Daoy (cell line): ENCODE data around the gene ZNF512B. TPM values are rescaled to one million over a fixed set of nuclear protein-coding genes. Genes with fewer than 3 reads are reported as not detected.
"Not testable (repeated sequence)": the region's sequence is repeated elsewhere in the genome, so short reads cannot be mapped to it uniquely, and the experiment has no call there.

Experiments used
- DNase-seq: peaks from one replicate; pipeline ENCODE4 v3.0.0-alpha.2; 2015; ENCODE audit warnings: low read depth
- total RNA-seq: library from RNA; depleted of rRNA; stranded (reverse); fragments of >200 nt; shearing (Covaris generic); gene quantifications from 2 replicates; pipeline ENCODE4 v1.2.3, GENCODE V29; 2014; rRNA removed

Gene ZNF512B
- total RNA-seq, 1 experiment from 2014 or later = 3.9 TPM

DNA sequence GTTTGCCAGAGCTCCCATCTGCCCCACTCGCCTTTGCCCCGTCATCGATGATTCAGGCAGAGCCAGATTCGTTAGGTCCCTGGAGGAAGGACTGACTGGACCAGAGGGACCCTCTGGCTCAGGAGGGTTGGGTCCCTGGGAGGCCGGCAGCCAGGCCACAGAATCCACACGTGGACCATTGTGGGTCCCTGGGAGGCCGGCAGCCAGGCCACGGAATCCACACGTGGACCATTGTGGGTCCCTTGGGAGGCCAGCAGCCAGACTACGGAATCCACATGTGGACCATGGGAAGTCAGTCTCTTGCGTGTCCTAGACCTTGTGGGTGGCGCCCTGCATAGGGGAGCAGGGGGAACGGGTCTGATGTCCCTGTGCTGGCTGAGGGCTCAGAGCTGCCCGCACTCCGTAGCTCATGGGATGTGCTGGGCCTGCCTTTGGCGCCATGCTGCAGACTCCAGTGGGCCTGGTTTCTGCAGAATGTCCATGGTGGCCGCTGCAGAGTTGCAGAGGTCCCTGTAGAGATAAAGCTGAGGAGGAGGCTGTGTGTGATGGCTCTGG, 37.0 kb downstream of the ZNF512B start:
- DNase-seq = no peak

DNA sequence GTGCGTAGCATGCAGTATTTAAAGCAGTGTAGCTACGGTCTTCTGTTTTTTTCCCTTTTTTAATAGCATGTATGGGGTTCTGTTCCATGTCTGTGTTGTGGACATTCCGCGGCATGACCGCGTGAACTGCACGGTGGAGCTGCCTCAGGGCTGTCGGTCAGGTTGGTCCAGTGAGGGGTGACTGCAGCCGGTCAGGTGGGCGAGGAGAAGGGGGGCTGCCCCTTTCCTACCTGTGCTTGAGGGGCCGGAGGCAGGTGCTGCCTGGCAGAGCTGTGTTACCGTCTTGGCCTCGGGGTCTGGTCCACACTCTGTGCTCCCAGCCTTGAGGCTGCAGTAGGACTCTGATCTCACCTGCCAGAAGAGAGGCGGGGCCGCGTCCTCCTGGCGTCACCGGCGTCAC, 38.0 kb downstream of the ZNF512B start:
- DNase-seq = no peak

DNA sequence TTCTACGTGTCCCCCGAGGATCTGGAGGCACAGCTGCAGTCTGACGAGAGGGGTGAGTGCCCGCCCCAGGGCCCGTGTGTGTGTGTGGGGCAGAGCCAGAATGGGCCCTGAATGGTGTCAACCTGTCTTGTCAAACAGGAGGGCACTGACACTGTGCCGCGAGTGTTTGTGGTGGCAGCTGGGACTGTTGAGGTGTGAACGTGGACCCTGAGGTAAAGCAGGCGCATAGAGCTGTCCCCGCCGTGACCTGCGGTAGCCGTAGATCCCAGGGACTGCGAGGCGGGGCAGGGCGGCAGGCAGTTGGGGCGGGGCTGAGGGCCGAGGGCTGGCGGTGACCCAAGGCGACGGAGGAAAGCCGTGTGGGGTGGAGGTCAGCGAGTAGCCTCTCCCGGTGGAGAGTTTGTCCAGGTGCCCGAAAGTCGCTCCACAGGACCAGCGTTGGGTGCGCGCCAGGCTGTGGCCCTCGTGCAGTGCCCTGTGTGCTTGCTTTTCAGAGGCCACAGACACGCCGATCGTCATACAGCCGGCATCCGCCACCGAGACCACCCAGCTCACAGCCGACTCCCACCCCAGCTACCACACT, 38.7 kb downstream of the ZNF512B start:
- no peak for DNase-seq

DNA sequence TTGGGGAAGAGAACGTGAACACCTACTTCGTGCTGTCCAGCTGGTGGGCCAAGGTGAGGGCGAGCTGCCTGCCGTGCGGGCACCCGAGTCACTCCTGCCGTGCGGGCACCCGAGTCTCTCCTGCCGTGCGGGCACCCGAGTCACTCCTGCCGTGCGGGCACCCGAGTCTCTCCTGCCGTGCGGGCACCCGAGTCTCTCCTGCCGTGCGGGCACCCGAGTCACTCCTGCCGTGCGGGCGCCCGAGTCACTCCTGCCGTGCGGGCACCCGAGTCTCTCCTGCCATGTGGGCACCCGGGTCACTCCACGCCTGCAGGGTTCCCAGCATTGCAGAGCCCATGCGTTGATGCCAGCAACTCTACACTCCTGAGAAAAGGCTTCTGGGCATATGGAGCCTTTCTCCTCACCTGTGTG, 40.3 kb downstream of the ZNF512B start:
- DNase-seq = not testable (repeated sequence)

- no peak for DNase-seq
Observed at GRCh38 chr20:63929071-63929470, 40.7 kb downstream of the ZNF512B start.

DNA sequence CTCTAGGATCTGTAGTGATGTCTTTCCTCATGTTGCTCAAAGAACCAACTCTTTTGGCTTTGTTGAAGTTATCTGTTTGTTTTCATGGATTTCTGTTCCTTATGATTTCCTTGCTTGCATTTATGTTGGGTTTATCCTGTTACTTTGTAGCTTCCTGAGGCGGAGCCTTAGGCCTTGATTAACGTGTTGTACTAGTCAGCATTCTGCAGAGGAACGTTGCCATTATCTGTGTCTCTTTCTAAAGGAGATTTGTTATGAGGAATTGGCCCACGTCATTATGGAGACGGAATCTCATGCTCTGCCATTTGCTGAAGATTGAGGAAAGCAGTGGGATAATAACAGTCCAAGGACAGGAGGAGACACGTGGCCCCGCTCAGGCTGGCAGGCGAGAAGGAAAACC, 43.4 kb downstream of the ZNF512B start:
- no peak for DNase-seq

DNA sequence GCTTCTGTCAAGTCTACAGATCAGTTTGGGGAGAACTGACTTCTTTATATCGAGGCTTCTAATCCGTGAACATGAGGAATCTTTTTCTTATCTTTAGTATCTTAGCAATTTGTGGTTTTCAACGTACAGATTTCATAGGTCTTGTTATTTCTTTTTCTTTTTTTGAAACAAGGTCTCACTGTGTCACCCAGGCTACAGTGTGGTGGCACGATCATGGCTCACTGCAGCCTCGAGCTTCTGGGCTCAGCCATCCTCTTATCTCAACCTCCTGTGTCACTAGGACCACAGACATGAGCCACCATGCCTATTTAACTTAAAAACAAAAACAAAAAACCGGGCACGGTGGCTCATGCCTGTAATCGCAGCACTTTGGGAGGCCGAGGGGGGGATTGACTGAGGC, 45.5 kb downstream of the ZNF512B start:
- no peak for DNase-seq

DNA sequence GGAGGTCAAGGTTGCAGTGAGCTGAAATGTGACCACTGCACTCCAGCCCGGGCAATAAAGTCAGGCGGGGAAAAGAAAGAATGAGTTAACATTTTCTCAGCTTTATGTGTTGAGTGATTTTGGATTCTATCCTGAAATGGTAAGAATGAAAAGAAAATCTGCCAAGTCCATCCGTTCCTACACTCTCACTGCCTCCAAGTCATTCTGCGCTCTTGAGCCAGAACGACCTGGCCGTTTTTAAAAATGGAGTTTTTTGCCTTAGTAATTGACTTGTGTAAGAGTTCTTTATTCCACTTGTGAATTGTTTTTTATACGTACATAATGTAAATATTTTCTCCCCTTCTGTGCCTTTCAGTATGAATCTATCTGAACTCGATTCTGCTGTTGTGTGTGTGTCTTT, 46.1 kb downstream of the ZNF512B start:
- DNase-seq = no peak

- DNase-seq = no peak
Observed at GRCh38 chr20:63920226-63920625, 49.5 kb downstream of the ZNF512B start.

DNA sequence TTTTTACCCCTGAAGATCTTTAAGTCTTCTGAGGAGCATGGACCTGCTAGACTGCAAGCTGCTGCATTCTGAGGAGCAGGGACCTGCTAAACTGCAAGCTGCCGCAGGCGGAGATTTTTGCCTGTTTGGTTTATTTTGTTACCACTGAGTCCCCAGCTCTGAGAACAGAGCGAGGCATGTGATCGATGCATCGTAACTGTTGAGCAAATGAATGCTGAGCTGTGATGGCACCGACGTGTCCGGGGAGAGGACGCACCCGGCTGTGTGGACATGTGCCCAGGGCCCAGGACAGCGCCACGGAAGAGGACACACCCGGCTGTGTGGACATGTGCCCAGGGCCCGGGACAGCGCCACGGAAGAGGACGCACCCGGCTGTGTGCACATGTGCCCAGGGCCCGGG, 50.6 kb downstream of the ZNF512B start:
- no peak for DNase-seq

DNA sequence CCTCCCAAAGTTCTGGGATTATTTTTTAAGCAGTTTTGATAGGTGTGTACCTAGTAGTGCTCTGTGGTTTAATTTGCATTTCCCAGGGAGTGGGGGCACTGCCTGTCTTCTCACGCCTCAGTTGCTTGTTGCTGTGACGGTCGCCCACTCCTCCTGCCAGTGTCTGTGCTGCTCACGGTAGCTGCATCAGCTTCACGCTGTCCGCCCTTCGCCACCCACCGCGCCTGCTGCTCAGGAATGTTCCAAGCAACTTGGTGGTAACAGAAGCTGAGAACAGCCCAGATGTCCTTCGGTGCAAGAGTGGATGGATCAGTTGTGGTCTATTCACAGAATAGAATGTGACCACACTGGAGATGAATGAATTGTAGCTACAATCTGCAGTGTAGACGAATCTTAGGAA, 51.9 kb downstream of the ZNF512B start:
- DNase-seq = no peak

DNA sequence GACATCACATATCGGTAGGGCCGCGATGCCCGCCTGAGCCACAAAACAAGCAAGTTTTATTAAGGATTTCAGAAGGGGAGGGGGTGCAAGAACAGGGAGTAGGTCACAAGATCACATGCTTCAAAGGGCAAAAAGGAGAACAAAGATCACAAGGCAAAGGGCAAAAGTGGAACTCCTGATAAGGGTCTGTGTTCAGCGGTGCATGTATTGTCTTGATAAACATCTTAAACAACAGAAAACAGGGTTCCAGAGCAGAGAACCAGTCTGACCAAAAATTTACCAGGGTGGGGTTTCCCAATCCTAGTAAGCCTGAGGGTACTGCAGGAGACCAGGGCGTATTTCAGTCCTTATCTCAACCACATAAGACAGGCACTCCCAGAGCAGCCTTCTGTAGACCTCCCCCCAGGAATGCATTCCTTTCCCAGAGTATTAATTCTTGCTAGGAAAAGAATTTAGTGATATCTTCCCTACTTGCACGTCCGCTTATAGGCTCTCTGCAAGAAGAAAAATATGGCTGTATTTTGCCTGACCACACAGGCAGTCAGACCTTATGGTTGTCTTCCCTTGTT, 53.3 kb downstream of the ZNF512B start:
- DNase-seq = not testable (repeated sequence)

DNA sequence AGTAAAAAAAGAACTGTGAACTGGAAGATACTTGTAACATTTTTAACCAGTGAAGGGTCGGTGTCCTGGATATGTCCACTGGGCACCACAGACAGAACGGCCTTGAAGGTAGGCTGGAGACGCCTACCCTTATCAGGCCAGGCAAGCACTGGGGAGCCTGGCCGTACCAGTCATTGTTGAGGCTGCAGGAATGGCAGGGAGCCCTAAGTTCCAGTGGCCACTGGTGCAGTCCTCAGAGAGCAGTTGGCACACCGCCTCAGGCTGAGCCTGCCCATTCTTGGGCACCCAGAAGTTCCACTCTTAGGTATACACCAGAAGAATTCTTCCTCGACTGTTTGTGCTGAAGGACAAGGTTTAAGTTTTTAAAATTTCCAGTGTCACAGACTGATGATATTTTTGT, 54.3 kb downstream of the ZNF512B start:
- no peak for DNase-seq

GRCh38 chr20:63913768-63914167, 56.0 kb downstream of the ZNF512B start:
- no peak for DNase-seq

GRCh38 chr20:63911176-63911575, 58.6 kb downstream of the ZNF512B start:
- peak; percentile 30 for DNase-seq

DNA sequence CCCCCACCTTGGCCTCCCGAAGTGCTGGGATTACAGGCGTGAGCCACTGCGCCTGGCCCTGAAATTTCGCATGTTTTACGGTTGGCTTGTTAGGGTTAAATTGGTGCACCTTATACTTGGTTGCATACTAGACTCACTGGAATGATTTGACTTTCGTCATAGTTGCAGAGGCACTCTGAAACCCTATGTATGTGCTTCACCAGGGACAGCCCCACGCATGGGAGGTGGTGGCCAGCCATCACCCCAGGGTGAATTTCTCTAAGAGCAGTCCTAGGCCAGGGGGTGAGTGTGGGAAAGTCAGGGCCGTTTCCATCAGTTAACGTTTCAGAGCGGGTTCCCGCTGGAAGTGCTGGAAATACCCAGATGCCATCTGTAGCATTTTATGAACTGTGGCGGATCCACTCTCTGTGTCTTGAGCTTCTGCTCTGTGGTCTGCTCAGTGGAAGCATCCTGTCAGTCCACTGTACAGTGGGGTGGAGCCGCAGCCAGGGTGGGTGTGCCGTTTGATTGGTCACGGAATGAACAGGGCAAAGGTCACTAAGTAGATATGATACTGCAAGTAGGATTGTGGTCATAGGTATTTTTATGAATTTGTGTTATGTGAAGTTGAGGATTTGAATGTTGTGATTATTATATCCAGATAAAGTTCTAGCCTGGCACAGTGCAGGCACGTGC, 61.6 kb downstream of the ZNF512B start:
- no peak for DNase-seq

Other genes with a start within 250 kb of the ZNF512B start
- 2.4 and 3.6 TPM in 2 replicates for gene LIME1, start 233.3 kb downstream of the ZNF512B start, total RNA-seq
- 6.6 and 14.6 TPM in 2 replicates for gene SLC2A4RG, start 230.2 kb downstream of the ZNF512B start, total RNA-seq
- gene ZBTB46, start 138.7 kb downstream of the ZNF512B start, total RNA-seq = 3.4 and 3.5 TPM in 2 replicates
- gene ABHD16B, start 108.4 kb downstream of the ZNF512B start, total RNA-seq = not detected in 2 replicates
- 80.3 and 92.0 TPM in 2 replicates for gene TPD52L2, start 104.7 kb downstream of the ZNF512B start, total RNA-seq
- gene DNAJC5, start 74.8 kb downstream of the ZNF512B start, total RNA-seq = 34.4 and 40.1 TPM in 2 replicates
- gene UCKL1, start 13.5 kb downstream of the ZNF512B start, total RNA-seq = 3.1 and 6.3 TPM in 2 replicates
- gene SAMD10, start 9.7 kb upstream of the ZNF512B start, total RNA-seq = 0.86 and 1.2 TPM in 2 replicates
- gene PRPF6, start 11.2 kb upstream of the ZNF512B start, total RNA-seq = 81.6 and 82.7 TPM in 2 replicates
- gene C20orf204, start 66.3 kb upstream of the ZNF512B start, total RNA-seq = 1.1 and 1.8 TPM in 2 replicates
- gene SOX18, start 79.7 kb upstream of the ZNF512B start, total RNA-seq = not detected in 2 replicates
- 21.7 and 26.0 TPM in 2 replicates for gene TCEA2, start 93.3 kb upstream of the ZNF512B start, total RNA-seq
- gene RGS19, start 109.6 kb upstream of the ZNF512B start, total RNA-seq = 18.2 and 25.6 TPM in 2 replicates
- 0.33 and 0.51 TPM in 2 replicates for gene OPRL1, start 110.2 kb upstream of the ZNF512B start, total RNA-seq
- gene LKAAEAR1, start 114.5 kb upstream of the ZNF512B start, total RNA-seq = 0.95 TPM in 1 of 2 replicates, not detected in the other
- gene NPBWR2, start 137.6 kb upstream of the ZNF512B start, total RNA-seq = not detected in 2 replicates
- 0.06 TPM in 1 of 2 replicates, not detected in the other for gene MYT1, start 194.5 kb upstream of the ZNF512B start, total RNA-seq